B cell (primary cell): ENCODE data around the gene CDK6.

ENCODE experiments used
- CTCF ChIP-seq: fragments of 200-600 bp; IDR thresholded peaks from one replicate; pipeline ENCODE4 v1.8.0; 2022; ENCODE audit warnings: antibody characterized with exemption, mild to moderate bottlenecking
- EZH2 ChIP-seq: IDR thresholded peaks from 2 replicates; pipeline ENCODE4 v1.6.1; 2012; ENCODE audit warnings: borderline replicate concordance, low read depth, mild to moderate bottlenecking, moderate library complexity, low read length; ENCODE audit not compliant: insufficient read depth, poor library complexity, severe bottlenecking

- TF ChIP-seq CTCF (no peak), EZH2 (no peak)
Observed at GRCh38 chr7:92837000-92837749, 802 bp upstream of the CDK6 start.
